Measurements from ENCODE around the gene EIF1AD. TPM values are rescaled to one million over a fixed set of nuclear protein-coding genes. Genes with fewer than 3 reads are reported as not detected.

Gene EIF1AD
- polyA plus RNA-seq, 3 donors: 26.3 to 30.3 (median 28.4) TPM

DNA sequence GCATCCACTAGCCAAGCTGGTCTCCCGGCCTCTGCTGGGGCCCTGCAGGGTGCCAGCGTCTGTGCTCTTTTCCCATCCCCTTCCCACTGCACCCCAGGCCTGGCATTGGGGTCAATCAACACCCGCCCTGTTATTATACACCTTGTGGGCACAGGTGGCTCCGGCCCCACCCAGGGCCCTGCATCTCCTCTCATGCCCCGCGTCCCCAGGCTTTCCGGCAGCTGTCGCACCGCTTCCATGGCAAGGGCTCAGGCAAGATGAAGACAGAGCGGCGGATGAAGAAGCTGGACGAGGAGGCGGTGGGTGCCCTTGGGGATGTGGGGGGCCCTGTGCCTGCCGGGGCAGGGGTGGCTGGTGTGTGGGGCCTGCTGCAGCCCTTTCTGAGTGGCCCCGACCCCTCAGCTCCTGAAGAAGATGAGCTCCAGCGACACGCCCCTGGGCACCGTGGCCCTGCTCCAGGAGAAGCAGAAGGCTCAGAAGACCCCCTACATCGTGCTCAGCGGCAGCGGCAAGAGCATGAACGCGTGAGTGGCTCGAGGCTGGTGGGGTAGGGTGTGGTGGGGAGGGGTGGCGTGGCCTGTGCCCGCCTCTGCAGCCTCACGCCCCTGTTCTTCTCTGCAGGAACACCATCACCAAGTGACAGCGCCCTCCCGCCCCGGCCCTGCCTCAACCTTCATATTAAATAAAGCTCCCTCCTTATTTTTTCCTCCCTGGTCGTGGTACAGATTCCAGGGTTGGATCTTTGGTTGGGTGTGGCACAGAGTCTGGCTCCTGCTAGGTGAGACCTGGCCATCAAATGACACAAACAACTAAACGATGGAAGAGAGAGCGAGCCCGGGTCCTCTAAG, 23.3 kb downstream of the EIF1AD start:
- no peak for DNase-seq (ENCODE audit: extremely low read depth in 1 of 11, low read depth in 9 of 11, low spot score in 4 of 11)

DNA sequence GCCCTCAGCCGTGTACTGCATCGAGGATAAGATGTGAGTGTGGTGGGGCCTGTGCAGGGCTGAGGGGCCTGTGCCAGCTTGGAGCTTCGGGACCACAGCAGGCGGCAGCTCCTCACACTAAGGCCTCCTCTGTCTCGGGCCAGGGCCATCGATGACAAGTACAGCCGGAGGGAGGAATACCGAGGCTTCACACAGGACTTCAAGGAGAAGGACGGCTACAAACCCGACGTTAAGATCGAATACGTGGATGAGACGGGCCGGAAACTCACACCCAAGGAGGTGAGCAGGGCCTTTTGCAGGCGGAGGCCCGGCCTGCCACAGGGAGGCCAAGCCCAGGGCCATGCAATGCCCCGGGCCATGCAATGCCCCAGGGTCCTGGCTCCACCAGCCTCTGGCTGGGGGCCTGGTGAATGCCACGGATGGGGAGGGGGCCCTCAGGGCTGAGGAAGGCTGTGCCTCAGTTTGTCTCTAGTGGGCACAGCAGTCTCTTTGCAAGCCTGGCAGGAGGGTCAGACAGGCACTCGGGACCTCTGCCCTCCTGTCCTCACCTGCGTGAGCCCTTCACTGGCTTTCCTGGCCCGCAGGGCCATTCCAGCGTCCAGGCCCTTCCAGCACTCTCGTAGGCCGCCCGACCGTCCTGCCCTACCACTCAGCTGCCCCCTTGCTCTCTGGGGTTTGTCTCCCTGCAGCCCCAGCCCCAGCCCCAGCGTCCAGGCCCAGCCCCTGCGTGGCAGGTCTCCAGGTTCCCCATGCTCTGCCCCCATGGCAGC, 24.2 kb downstream of the EIF1AD start:
- DNase-seq (ENCODE audit: extremely low read depth in 1 of 11, low read depth in 9 of 11, low spot score in 4 of 11): no peak

DNA sequence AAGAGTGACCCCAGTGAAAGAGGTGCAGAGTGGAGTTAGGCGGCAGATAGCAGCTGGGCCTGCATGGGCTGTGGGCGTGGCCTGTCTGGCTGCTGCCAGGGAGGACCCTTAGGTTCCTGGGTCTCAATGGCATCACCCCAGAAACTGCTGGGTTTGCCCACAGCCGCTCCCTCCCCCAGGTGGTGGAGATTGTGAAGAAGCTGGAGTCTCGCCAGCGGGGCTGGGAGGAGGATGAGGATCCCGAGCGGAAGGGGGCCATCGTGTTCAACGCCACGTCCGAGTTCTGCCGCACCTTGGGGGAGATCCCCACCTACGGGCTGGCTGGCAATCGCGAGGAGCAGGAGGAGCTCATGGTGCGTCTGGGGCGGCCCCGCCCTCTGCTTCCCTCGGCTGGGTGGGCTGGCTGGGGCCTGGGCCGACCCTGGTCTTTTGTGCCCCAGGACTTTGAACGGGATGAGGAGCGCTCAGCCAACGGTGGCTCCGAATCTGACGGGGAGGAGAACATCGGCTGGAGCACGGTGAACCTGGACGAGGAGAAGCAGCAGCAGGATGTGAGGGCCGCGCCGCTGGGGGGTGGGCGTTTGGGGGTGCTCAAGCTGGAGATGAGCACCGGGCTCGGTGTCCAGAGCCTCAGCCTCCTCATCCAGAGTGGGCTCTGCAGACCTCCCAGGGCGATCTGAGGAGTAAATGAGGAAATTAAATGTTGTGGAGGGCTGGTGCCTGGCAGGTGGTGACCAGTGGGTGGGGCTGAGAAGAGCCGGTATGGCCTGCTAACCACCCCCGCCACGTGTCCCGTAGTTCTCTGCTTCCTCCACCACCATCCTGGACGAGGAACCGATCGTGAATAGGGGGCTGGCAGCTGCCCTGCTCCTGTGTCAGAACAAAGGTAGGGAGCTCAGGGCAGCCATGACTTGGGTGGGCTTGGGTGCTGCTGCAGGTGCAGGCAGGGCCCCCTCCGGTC, 25.5 kb downstream of the EIF1AD start:
- no peak for DNase-seq (ENCODE audit: extremely low read depth in 1 of 11, low read depth in 9 of 11, low spot score in 4 of 11)

DNA sequence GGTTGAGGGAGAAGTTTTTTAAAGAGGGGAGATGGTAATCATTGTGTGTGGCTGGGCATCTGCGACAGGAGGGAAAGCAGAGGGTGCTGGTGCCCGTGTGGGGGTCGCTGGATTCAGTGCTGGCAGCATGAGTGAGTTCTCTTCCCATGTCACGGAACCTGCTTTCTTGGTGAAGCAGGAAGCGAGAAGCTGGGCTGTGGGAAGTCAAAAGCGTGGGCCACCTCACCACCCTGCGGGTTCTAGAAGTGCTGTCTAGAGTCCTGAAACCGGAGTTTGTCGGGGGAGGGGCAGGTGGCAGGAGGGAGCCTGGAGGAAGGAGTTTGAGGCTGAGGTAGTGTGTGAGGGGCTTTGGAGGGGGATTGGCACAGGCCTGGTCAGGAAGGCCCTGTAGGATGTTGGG, 26.2 kb downstream of the EIF1AD start:
- no peak for DNase-seq (ENCODE audit: extremely low read depth in 1 of 11, low read depth in 9 of 11, low spot score in 4 of 11)

DNA sequence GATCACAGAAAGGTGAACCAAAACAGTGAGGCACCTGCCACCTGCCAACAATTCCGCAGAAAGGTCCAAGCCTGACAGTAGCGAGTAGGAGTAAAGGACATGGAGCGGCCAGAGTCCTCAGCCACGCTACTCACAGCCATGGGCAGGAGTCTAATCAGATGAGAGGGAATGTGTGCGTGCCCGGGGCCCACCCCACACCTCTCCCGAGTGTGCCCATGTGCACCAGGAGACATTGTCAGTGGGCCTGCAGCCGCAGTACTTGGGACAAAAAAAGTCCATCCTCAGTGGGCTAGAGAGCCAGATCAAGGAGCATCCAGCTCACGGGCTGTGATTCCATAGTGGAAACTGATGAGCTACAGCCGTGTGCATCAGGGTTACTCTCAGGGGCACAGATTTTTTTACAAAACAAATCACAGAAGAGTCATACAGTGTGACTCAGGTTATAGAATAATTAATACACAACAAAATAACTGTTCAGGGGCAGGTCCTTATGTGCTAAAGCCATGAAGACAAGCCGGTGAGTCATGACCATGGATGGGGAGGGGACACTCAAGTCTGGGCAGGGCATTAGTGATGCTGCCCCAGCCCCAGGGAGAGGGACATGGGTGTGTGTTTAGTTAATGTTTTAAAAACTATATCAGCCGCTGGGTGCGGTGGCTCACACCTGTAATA, 28.4 kb downstream of the EIF1AD start:
- no peak for DNase-seq (ENCODE audit: extremely low read depth in 1 of 11, low read depth in 9 of 11, low spot score in 4 of 11)

DNA sequence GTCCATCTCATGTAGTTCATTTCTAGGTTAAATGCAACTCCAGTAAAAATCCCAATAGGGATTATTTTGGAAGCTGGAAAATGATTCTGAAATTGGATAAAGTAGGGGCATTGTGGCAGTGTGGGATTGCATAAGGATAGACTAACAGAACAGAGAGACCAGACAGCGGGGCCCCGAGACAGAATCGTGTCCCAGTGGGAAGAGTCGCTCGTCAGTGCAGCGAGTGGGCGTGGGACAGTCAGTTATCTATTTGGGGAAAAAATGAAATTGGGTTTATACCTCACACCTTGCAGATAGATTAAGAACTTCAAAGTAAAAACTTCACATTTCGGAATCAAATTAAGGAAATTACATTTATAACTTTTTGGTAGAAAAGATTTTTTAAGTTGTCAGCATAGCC, 29.8 kb downstream of the EIF1AD start:
- DNase-seq (ENCODE audit: extremely low read depth in 1 of 11, low read depth in 9 of 11, low spot score in 4 of 11): no peak

DNA sequence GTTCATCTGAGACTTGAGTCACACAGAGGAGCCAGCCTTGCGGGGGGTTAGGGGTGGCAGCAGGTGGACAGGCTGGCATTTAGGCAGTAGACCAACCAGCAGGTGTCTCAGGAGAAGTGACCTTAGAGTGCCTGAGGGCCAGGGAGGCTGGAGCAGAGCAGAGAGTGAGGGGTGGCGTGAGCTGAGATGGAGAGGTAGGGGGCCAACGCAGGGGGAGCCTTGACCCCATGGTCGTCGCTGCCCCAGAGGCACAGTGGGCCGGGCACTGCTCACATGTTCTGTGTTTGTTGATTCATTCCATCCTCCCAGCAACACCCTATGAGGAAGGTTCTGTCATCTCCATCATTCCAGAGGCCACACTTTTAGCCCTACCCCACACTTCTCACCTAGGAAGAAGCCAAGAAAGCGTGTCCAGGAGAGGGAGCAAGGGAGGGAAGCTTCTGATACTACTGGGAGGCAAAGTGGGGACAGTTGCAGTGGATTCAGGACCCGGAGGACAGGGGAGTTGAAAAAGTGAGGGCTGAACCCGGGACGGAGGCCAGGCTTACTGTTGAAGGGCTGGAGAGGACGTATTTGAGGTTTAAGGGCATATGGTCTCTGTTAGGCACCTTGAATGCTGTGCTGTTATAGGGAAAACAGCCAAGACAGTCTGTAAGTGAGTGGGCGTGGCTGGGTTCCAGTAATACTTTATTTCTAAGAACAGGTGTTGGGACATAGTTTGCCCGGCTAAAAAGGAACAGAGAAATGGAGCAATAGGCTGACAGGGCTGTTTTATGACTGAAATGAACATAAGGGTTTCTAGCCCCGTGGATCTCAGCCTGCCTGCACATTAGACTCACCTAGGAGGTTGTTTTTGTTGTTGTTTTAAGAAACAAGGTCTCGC, 33.1 kb downstream of the EIF1AD start:
- no peak for DNase-seq (ENCODE audit: extremely low read depth in 1 of 11, low read depth in 9 of 11, low spot score in 4 of 11)

DNA sequence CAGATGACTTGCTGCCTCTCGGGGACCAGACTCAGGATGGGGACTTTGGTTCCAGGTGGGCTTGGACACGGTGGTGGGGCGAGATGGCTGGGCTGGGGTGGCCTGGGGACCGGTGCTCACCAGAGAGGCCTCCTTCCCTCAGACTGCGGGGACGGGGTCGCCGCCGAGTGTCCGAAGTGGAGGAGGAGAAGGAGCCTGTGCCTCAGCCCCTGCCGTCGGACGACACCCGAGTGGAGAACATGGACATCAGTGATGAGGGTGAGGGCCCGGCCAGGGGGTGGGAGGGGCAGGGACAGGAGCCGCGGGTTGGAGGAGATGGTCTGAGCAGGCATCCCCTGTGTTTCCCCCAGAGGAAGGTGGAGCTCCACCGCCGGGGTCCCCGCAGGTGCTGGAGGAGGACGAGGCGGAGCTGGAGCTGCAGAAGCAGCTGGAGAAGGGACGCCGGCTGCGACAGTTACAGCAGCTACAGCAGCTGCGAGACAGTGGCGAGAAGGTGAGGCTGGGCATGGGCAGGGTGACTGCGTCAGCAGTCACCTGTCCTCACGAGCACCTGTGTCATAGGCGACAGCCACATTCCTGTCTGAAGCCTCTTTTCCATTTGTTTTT, 34.5 kb downstream of the EIF1AD start:
- no peak for DNase-seq (ENCODE audit: extremely low read depth in 1 of 11, low read depth in 9 of 11, low spot score in 4 of 11)

DNA sequence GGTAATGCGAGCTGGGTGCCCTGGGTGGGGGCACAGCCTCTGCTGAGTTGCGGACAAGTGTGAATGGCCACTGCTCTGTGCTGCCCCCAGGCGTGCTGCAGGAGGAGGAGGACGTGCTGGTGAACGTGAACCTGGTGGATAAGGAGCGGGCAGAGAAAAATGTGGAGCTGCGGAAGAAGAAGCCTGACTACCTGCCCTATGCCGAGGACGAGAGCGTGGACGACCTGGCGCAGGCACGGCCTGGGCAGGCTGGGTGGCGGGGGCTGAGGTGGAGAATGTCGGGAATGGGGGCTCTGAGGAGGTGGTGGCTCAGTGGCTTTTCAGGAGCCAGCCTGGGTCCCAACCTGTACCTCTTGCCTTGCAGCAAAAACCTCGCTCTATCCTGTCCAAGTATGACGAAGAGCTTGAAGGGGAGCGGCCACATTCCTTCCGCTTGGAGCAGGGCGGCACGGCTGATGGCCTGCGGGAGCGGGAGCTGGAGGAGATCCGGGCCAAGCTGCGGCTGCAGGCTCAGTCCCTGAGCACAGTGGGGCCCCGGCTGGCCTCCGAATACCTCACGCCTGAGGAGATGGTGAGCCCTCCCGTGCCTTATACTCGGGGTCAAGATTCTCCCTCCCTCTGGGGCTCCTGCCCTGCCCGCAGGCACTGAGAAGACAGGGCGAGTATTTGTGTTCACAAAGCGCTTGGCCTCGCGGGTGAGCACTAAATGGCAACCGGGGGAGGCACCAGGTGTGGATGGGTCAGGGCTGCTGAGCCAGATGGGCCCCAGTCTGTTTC, 35.8 kb downstream of the EIF1AD start:
- no peak for DNase-seq (ENCODE audit: extremely low read depth in 1 of 11, low read depth in 9 of 11, low spot score in 4 of 11)

DNA sequence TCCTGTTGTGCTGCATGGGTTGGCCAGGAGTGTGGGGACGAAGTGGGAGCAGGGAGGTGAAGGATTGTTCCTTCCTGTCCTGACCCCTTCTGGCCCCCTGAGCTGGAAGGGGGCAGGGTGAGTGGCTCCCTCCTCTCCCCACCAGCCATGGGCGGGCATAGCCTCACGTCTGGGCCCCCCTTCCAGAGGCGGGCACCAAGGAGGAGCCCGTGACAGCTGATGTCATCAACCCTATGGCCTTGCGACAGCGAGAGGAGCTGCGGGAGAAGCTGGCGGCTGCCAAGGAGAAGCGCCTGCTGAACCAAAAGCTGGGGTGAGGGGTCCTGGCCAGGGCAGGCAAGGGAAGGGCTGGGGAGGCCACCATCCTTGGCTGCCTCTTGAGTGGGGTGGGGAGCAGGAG, 37.1 kb downstream of the EIF1AD start:
- DNase-seq (ENCODE audit: extremely low read depth in 1 of 11, low read depth in 9 of 11, low spot score in 4 of 11): no peak

DNA sequence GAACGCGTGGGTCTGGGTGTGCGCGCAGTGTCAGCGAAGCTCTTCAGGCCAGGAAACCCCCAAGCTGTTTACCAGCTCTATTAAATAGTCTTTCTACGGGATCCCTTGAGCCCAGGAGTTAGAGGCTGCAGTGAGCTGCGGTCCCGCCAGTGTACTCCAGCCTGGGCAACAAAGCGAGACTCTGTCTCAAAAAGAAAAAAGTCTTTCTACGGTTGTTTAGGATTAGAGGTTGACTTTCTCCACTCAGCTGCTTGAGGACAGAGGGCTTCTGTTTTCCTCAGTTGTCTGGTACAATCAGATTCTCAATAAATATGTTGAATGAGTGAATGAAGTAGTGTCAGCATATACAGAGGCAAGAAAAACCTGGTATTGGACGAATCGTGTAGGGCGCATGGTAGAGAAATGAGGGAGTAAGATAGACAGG, 39.8 kb downstream of the EIF1AD start:
- no peak for DNase-seq (ENCODE audit: extremely low read depth in 1 of 11, low read depth in 9 of 11, low spot score in 4 of 11)

DNA sequence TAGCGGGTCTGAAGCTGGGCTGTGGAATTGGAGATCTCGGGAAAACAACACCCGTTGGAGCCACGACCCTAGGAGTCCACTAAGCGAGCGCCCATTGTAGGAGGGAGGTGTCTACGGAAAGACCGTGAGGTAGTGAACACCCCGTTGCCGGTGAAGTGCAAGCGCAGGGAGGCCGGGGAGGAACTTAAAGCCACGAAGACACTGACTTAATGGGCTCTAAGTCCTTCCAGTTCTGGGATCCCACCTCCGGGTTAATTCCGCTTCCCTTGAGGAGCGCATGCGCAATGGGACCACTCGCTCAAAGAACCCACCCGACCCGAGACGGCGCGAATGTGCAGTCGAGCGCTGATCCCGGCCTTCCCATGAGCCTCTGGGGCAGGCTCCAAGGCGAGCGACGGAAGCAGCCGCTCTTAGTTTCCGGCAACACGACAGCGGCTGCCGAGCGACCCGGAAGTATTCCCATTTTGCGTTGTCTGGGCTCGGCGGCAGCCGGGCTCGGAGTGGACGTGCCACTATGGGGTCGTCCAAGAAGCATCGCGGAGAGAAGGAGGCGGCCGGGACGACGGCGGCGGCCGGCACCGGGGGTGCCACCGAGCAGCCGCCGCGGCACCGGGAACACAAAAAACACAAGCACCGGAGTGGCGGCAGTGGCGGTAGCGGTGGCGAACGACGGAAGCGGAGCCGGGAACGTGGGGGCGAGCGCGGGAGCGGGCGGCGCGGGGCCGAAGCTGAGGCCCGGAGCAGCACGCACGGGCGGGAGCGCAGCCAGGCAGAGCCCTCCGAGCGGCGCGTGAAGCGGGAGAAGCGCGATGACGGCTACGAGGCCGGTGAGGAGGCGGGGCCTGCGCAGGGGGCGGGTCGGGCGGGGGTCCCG, 40.5 kb downstream of the EIF1AD start, which contains the start of gene SART1:
Gene SART1, plus strand, starts transcription at position 468 of the 874 bp plus-strand sequence. Its CDS starts 47 bp downstream, at position 515.
- peak; percentile 92 to 98 (median 97) for DNase-seq (ENCODE audit: extremely low read depth in 1 of 11, low read depth in 9 of 11, low spot score in 4 of 11)

DNA sequence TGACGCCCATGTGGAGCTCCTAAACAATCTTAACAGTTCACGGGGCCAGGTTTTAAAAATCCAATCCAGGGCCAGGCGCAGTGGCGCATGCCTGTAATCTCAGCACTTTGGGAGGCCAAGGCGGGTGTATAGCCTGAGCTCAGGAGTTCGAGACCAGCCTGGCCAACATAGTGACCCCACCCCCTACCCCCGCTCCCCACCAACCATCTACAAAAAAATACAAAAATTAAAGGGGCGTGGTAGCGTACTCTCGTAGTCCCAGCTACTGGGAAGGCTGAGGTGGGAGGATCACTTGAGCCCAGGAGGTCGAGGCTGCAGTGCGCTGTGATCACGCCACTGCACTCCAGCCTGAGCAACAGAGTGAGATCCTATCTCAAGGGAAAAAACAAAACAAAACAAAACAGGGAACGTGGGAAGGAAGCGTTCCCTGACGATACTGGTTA, 41.1 kb downstream of the EIF1AD start:
- no peak for DNase-seq (ENCODE audit: extremely low read depth in 1 of 11, low read depth in 9 of 11, low spot score in 4 of 11)

DNA sequence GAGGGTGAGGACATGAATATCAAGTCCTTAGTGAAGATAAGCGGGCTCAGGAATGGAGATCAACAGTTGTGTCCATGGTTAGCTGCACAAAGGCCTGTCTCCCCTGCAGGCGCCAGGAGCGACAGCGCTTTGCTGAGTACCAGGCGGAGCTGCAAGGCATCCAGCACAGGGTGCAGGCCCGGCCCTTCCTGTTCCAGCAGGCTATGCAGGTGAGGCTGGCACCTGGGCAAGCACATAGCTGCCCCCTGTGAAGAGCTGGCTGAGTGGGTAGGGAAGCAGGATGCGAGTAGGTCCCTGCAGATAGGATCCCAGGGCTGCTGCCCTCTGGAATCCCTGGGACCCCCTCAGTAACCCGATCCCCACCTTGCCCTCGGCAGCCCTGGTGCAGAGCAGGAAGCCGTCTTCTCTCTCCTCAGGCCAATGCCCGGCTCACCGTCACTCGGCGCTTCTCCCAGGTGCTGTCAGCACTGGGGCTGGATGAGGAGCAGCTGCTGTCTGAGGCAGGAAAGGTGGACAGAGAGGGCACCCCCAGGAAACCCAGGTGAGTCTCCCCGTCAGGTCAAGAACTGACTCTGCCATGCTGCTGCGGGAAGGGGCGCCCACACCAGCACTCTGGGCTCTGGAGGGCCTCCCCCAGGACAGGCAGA, 43.1 kb downstream of the EIF1AD start:
- DNase-seq (ENCODE audit: extremely low read depth in 1 of 11, low read depth in 9 of 11, low spot score in 4 of 11): no peak

DNA sequence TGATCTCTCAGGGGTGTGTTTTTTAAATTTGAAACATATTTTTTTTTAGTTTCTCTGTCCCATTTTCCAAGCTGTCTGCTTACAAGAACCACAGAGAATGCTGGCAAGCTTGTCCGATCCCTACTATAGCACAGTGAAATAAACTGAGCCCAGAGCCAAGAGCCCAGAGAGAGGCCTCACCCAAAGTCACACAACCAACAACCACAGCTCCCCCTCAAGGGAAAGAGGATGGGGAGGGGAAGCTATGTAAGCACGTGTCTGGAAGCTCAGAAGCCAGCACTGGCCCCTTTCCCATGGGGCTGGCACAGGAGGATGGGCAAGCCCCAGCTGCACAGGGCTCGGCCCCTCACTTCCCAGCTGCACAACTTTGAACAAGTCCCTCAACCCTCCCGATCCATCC, 43.7 kb downstream of the EIF1AD start:
- no peak for DNase-seq (ENCODE audit: extremely low read depth in 1 of 11, low read depth in 9 of 11, low spot score in 4 of 11)
